Measurements from ENCODE around the gene KHDRBS2.

Gene KHDRBS2

DNA sequence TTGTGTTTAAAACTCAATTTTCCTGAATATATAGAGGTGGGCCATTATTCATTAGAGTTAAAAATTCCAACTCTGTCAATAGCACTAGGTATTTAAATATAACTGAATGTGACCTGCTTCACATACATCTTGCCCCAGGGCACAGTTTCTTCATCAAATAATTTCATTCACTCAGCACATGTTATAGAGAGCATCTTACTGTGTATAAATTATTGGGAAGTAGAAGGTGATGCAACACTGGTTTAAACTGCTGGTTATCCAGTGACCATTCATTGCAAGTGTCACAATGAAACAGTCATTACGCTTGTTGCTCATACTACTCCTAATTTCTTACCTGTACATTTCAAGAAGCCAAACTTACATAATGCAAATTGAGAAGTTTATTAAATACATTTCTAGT is 93.4 kb downstream of the KHDRBS2 start:
- TF ChIP-seq CTCF (conservative IDR thresholded peaks at IDR 0.05), result no peak
- no peak overlapping the region for H3K27ac ChIP-seq

GRCh38 chr6:62175195-62175594 is 110.8 kb downstream of the KHDRBS2 start:
- no peak for TF ChIP-seq CTCF (conservative IDR thresholded peaks at IDR 0.05)
- no peak overlapping the region for H3K27ac ChIP-seq

GRCh38 chr6:62174548-62174947 is 111.5 kb downstream of the KHDRBS2 start:
- TF ChIP-seq CTCF (conservative IDR thresholded peaks at IDR 0.05), result no peak
- H3K27ac ChIP-seq, result no peak overlapping the region

DNA sequence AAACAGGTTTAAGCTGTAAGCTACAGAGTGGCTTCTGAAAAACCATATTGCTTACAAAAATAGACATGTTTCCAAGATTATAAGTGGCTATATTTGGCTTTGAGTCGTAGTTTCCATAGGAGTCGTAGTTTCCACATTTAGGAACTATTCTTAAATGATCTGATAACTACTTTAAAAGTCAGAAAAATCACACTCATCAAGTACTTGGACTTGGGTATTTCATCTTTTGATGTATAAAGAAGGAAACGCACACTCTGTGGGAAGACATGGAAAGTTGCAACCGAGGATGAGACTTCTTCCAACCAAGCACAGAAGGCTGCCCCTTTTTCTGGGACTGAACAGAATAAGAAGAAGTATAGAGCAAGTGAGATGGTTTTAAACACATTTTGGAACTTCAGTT is 118.3 kb downstream of the KHDRBS2 start:
- TF ChIP-seq CTCF (conservative IDR thresholded peaks at IDR 0.05), result no peak
- H3K27ac ChIP-seq, result no peak overlapping the region

DNA sequence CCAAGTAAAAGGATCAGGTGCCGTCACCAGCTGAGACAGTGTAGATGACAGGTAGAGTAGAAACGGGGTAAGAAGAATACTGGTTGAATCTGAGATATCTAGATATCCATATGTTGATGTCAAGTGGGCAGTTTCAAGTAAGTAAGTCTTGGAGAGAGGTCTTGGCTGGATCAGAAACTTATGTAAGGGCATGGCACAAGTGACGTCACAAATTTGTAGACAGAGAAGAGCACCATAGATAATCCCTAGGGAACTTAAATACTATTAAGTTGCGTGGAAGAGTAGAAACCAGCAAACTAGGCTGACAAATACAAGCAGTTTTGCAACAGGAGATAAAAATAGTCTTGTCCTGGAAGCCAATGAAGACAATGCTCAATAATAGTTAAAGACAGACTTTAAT is 123.2 kb downstream of the KHDRBS2 start:
- no peak overlapping the region for H3K27ac ChIP-seq
- TF ChIP-seq CTCF (conservative IDR thresholded peaks at IDR 0.05), result no peak

GRCh38 chr6:62152796-62153195 is 133.2 kb downstream of the KHDRBS2 start:
- H3K27ac ChIP-seq, result no peak overlapping the region
- TF ChIP-seq CTCF (conservative IDR thresholded peaks at IDR 0.05), result no peak

DNA sequence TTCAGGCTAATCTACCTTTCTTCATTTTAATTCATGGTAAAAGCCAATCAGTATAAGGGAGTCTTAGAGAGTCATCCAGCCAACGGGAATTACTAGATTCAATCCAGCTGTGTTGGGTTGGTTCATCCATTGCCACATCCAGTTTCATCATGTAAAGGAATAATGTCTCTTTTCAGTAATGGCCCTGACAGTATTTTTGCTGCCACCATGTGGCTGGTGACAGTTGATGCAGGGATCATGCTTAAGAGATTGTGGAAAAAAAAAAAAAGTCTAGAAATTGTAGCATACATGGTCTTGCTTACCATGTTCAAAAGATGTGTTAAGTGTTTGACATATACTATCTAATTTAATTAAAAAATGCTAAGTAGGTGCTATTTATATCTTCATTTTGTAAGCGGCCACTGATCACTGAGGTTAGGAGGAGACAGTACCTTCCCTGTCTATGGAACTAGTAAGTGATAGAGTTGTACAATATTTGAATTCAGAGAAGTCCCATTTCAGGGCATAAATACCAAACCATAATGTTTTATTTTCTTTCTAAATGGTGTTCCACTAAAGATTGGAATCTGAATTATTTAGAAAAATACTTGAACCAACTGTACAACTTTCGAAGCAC is 135.9 kb downstream of the KHDRBS2 start:
- peak; percentile 85 for TF ChIP-seq CTCF (conservative IDR thresholded peaks at IDR 0.05)
- H3K27ac ChIP-seq, result no peak overlapping the region

Data from VCaP (cell line).